Chondrocyte (in vitro differentiated cells): ENCODE results near the gene KCND1. TPM values are rescaled to one million over a fixed set of nuclear protein-coding genes. Genes with fewer than 3 reads are reported as not detected.

Experiments
- DNase-seq: peaks from one replicate; pipeline ENCODE4 v3.0.0; 2021; ENCODE audit warnings: mixed read lengths, low spot score
- H3K27ac Mint-ChIP-seq: one replicate; pipeline ENCODE4 v1.8.0; 2021; ENCODE audit warnings: mild to moderate bottlenecking, moderate library complexity, mixed read lengths; ENCODE audit not compliant: unreplicated experiment
- H3K27me3 Mint-ChIP-seq: 2 replicates; pipeline ENCODE4 v1.8.0; 2021; ENCODE audit warnings: low read depth, mixed read lengths
- H3K36me3 Mint-ChIP-seq: 2 replicates; pipeline ENCODE4 v1.8.0; 2021; ENCODE audit warnings: low read depth, mixed read lengths
- H3K4me1 Mint-ChIP-seq: 2 replicates; pipeline ENCODE4 v1.8.0; 2021; ENCODE audit warnings: low read depth, mild to moderate bottlenecking, mixed read lengths
- H3K4me3 Mint-ChIP-seq: one replicate; pipeline ENCODE4 v1.8.0; 2021; ENCODE audit warnings: mild to moderate bottlenecking, moderate library complexity, mixed read lengths; ENCODE audit not compliant: unreplicated experiment
- H3K9me3 Mint-ChIP-seq: 2 replicates; pipeline ENCODE4 v1.8.0; 2021; ENCODE audit warnings: low read depth, mixed read lengths
- CTCF ChIP-seq: fragments of 200-600 bp; sonication (generic); IDR thresholded peaks from 2 replicates; pipeline ENCODE4 v1.5.0; 2021; ENCODE audit warnings: antibody characterized with exemption, mild to moderate bottlenecking, moderate library complexity
- total RNA-seq: library from RNA; stranded (reverse); gene quantifications from 3 replicates; pipeline ENCODE4 v1.2.1, GENCODE V29; 2021

KCND1 gene
- total RNA-seq, 1 donor from 2014 or later = 1.7 TPM

- Mint-ChIP-seq H3K27me3 (no peaks in the 10 kb centered on the region), H3K9me3 (no peaks in the 10 kb centered on the region), H3K4me1 (peaks cover 33% of the 10 kb centered on the region), H3K4me3 (peak overlapping the region; percentile 75), H3K27ac (peak overlapping the region; percentile 85), H3K36me3 (peaks cover 5% of the 10 kb centered on the region)
- peak; percentile 89 for TF ChIP-seq CTCF
- DNase-seq = no peak
Measured at GRCh38 chrX:48917139-48918001, 54.3 kb downstream of the KCND1 start.

- Mint-ChIP-seq H3K27me3 (no peaks in the 10 kb centered on the region), H3K4me3 (no peak overlapping the region), H3K9me3 (no peaks in the 10 kb centered on the region), H3K4me1 (peaks cover 38% of the 10 kb centered on the region), H3K27ac (no peak overlapping the region), H3K36me3 (peaks cover 5% of the 10 kb centered on the region)
- no peak for DNase-seq
- no peak for TF ChIP-seq CTCF
Measured at GRCh38 chrX:48914593-48915493, 56.8 kb downstream of the KCND1 start.

GRCh38 chrX:48913605-48914366, 57.9 kb downstream of the KCND1 start:
- no peak for TF ChIP-seq CTCF
- peaks cover 29% of the 10 kb centered on the region for H3K4me1 Mint-ChIP-seq
- no peaks in the 10 kb centered on the region for H3K9me3 Mint-ChIP-seq
- DNase-seq = no peak
- no peak overlapping the region for H3K4me3 Mint-ChIP-seq
- H3K27ac Mint-ChIP-seq = no peak overlapping the region
- H3K36me3 Mint-ChIP-seq = peaks cover 5% of the 10 kb centered on the region
- H3K27me3 Mint-ChIP-seq = no peaks in the 10 kb centered on the region

- Mint-ChIP-seq H3K27me3 (no peaks in the 10 kb centered on the region), H3K9me3 (no peaks in the 10 kb centered on the region), H3K36me3 (peaks cover 6% of the 10 kb centered on the region), H3K27ac (peak within 1 kb of the TSS; percentile 81), H3K4me1 (peaks cover 13% of the 10 kb centered on the region), H3K4me3 (peak within 1 kb of the TSS; percentile 89)
- DNase-seq = no peak
- no peak for TF ChIP-seq CTCF
Measured at GRCh38 chrX:48911412-48912182, 60.0 kb downstream of the KCND1 start, which contains the start of gene SLC35A2. Gene SLC35A2 (minus strand): TSS chrX:48911646. CDS start chrX:48911636, 10 bp downstream.

Other genes with a start within 250 kb of the KCND1 start
- gene GLOD5, start 210.1 kb downstream of the KCND1 start, total RNA-seq = not detected in 3 replicates
- gene GATA1, start 185.3 kb downstream of the KCND1 start, total RNA-seq = not detected in 3 replicates
- 87.3 to 117 TPM (median 94.8 TPM) in 3 replicates for gene HDAC6, start 169.8 kb downstream of the KCND1 start, total RNA-seq
- 0.22 TPM in 1 of 3 replicates, not detected in the others for gene ERAS, start 145.3 kb downstream of the KCND1 start, total RNA-seq
- 58.7 to 74.2 TPM (median 69.2 TPM) in 3 replicates for gene PCSK1N, start 136.2 kb downstream of the KCND1 start, total RNA-seq
- 37.7 to 41.6 TPM (median 38.0 TPM) in 3 replicates for gene TIMM17B, start 74.1 kb downstream of the KCND1 start, total RNA-seq
- gene PQBP1, start 73.9 kb downstream of the KCND1 start, total RNA-seq = 58.4 to 61.7 TPM (median 61.7 TPM) in 3 replicates
- gene SLC35A2, start 60.2 kb downstream of the KCND1 start, total RNA-seq = 32.3 to 39.2 TPM (median 38.9 TPM) in 3 replicates
- 4.3 to 5.1 TPM (median 4.6 TPM) in 3 replicates for gene PIM2, start 52.8 kb downstream of the KCND1 start, total RNA-seq
- 47.4 to 49.0 TPM (median 47.5 TPM) in 3 replicates for gene OTUD5, start 14.2 kb downstream of the KCND1 start, total RNA-seq
- 28.8 to 37.5 TPM (median 32.7 TPM) in 3 replicates for gene GRIPAP1, start 30.4 kb upstream of the KCND1 start, total RNA-seq
- gene TFE3, start 71.5 kb upstream of the KCND1 start, total RNA-seq = 39.3 to 42.5 TPM (median 41.2 TPM) in 3 replicates
- gene CCDC120, start 87.2 kb upstream of the KCND1 start, total RNA-seq = 6.9 to 7.7 TPM (median 7.3 TPM) in 3 replicates
- gene PRAF2, start 102.2 kb upstream of the KCND1 start, total RNA-seq = 51.9 to 58.3 TPM (median 53.4 TPM) in 3 replicates
- gene WDR45, start 108.0 kb upstream of the KCND1 start, total RNA-seq = 49.2 to 63.0 TPM (median 49.3 TPM) in 3 replicates
- 16.0 to 17.5 TPM (median 17.2 TPM) in 3 replicates for gene GPKOW, start 151.9 kb upstream of the KCND1 start, total RNA-seq
- gene MAGIX, start 190.9 kb upstream of the KCND1 start, total RNA-seq = 1.6 to 3.5 TPM (median 2.9 TPM) in 3 replicates
- 120 to 203 TPM (median 187 TPM) in 3 replicates for gene PLP2, start 200.1 kb upstream of the KCND1 start, total RNA-seq
- gene PRICKLE3, start 214.5 kb upstream of the KCND1 start, total RNA-seq = 7.2 to 8.2 TPM (median 7.5 TPM) in 3 replicates
- 0.87 to 1.5 TPM (median 1.4 TPM) in 3 replicates for gene SYP, start 228.3 kb upstream of the KCND1 start, total RNA-seq